ENCODE data around the gene CERS6.

- TF ChIP-seq CTCF (IDR thresholded peaks at IDR 0.05 in 8 of 11, conservative IDR thresholded peaks at IDR 0.05 in 3 of 11) (no peak), POLR2AphosphoS5 (IDR thresholded peaks at IDR 0.05) (no peak)
Measured at GRCh38 chr2:168574856-168575630, 119.0 kb downstream of the CERS6 start.

Measured in spleen (tissue), 7 donors.